Measurements from ENCODE around the gene KCNK1. TPM values are rescaled to one million over a fixed set of nuclear protein-coding genes. Genes with fewer than 3 reads are reported as not detected.

Gene KCNK1
- total and polyA plus RNA-seq, 2 of the 4 experiments (the other 2 are of a cell fraction), result 0.90 to 1.6 TPM

DNA sequence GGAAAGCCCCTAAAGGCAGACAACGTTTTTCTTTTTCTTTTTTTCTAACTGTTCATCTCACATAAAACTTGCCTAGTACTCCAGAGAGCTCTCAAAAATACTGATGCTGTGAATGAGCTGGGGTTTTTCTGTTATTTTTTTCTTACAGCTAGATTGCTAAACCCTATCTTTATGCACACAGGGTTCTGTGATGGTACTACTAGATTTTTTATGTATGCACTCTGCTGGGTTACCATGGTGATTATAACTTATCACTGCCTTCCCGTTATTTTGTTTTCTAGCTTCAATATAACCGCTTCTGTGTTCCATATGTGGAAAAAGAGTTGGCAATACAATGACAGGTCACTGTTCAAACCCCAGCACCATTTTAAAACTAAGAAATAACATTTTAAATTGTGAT, 43.7 kb upstream of the KCNK1 start:
- no peak overlapping the region for H2BK15ac ChIP-seq (ENCODE audit: low read depth, low read length)
- no peak overlapping the region for H2AK5ac ChIP-seq (ENCODE audit: low read depth, low read length)
- H3K14ac ChIP-seq (replicated peaks; ENCODE audit: low read depth, low read length), result no peak overlapping the region
- no CpG with 5 or more reads among the region's 3 CpGs for WGBS, 2 experiments (ENCODE audit: extremely low coverage in 2 of 2, insufficient read length in 1 of 2)
- H4K8ac ChIP-seq (ENCODE audit: low read depth in 2 of 2, low read length in 2 of 2), result no peak overlapping the region
- H2AFZ ChIP-seq (replicated peaks; ENCODE audit: low read length, poor library complexity), result no peak overlapping the region
- H3K4me2 ChIP-seq (ENCODE audit: low read depth, low read length), result no peak overlapping the region
- no peaks in the 10 kb centered on the region for H3K36me3 ChIP-seq (ENCODE audit: control insufficient read depth, insufficient read depth, low read length)
- H3K9ac ChIP-seq (ENCODE audit: low read depth, low read length), result no peak overlapping the region
- H2BK20ac ChIP-seq (ENCODE audit: low read depth, low read length), result no peak overlapping the region
- H3K4me3 ChIP-seq (ENCODE audit: insufficient read depth, low read depth, low read length), result no peak overlapping the region
- no peak overlapping the region for H3K23ac ChIP-seq (ENCODE audit: low read depth, low read length)
- peaks cover 5% of the 10 kb centered on the region for H3K9me3 ChIP-seq (ENCODE audit: control insufficient read depth, insufficient read depth, low read length)
- H3K27me3 ChIP-seq (ENCODE audit: control insufficient read depth, insufficient read depth, low read length), result no peaks in the 10 kb centered on the region
- no peaks in the 10 kb centered on the region for H3K79me1 ChIP-seq (ENCODE audit: low read depth in 1 of 2, low read length in 2 of 2)
- no TSS peak for BruUV-seq (replicated peaks)
- H3K56ac ChIP-seq (ENCODE audit: extremely low read depth, insufficient read depth, low read length), result no peak overlapping the region
- CTCF ChIA-PET, result no interaction called here
- no peak overlapping the region for H4K91ac ChIP-seq (ENCODE audit: insufficient read depth, low read depth, low read length)
- H3K27ac ChIP-seq (ENCODE audit: insufficient read depth, low read length), result no peak overlapping the region
- H2BK120ac ChIP-seq (ENCODE audit: low read depth, low read length), result no peak overlapping the region
- POLR2A ChIA-PET (ENCODE audit: unreplicated experiment), result no interaction called here
- intact Hi-C loops (cut with micrococcal nuclease), result no loop called here
- in situ Hi-C loops (cut with MboI; ENCODE audit: low sequenced_read_pairs), result no loop called here
- H4K20me1 ChIP-seq (ENCODE audit: insufficient read depth, low read length), result no peaks in the 10 kb centered on the region
- TF ChIP-seq RFX5 (IDR thresholded peaks at IDR 0.05; ENCODE audit: low read depth, low read length) (no peak), MAZ (IDR thresholded peaks at IDR 0.05; ENCODE audit: borderline replicate concordance, low read depth, low read length) (no peak), USF2 (IDR thresholded peaks at IDR 0.05; ENCODE audit: low read depth, low read length) (no peak)
- H3K4ac ChIP-seq (ENCODE audit: low read depth, low read length), result no peak overlapping the region
- no peak overlapping the region for H2AK9ac ChIP-seq (replicated peaks; ENCODE audit: low read depth, low read length, poor library complexity)
- no peak overlapping the region for H2BK5ac ChIP-seq (ENCODE audit: low read depth, low read length, poor library complexity, severe bottlenecking)
- H4K5ac ChIP-seq (ENCODE audit: low read depth, low read length), result no peak overlapping the region
- H3K9me1 ChIP-seq (ENCODE audit: insufficient read depth, low read length), result no peaks in the 10 kb centered on the region
- DNase-seq (no peak), ATAC-seq (ENCODE audit: low read depth) (no peak)
- H3K4me1 ChIP-seq (ENCODE audit: control insufficient read depth, insufficient read depth, low read length), result no peaks in the 10 kb centered on the region
- dilution Hi-C loops (cut with HindIII; ENCODE audit: low sequenced_read_pairs, unreplicated experiment), result no loop called here
- no peak overlapping the region for H3K18ac ChIP-seq (ENCODE audit: low read depth, low read length)

Data from IMR-90 (cell line).